ENCODE measurements around the gene COLEC11. TPM values are rescaled to one million over a fixed set of nuclear protein-coding genes. Genes with fewer than 3 reads are reported as not detected.

Gene COLEC11
- total and polyA plus RNA-seq, 2 experiments from 2014 or later, result 21.5 to 22.6 TPM

GRCh38 chr2:3644891-3645605 is 50.1 kb downstream of the COLEC11 start:
- Histone ChIP-seq H3K9me3 (ENCODE audit: low read depth) (no peaks in the 10 kb centered on the region), H3K79me2 (no peaks in the 10 kb centered on the region), H3K9me2 (replicated peaks; ENCODE audit: insufficient read depth) (no peaks in the 10 kb centered on the region), H3K27me3 (no peaks in the 10 kb centered on the region), H3K36me3 (replicated peaks; ENCODE audit: insufficient read depth, low read depth) (no peaks in the 10 kb centered on the region), H2AFZ (no peak overlapping the region), H3K4me3 (no peak overlapping the region), H3K4me2 (no peak overlapping the region), H4K20me1 (ENCODE audit: insufficient read depth, poor library complexity, severe bottlenecking) (no peaks in the 10 kb centered on the region), H3K4me1 (ENCODE audit: insufficient read depth) (no peaks in the 10 kb centered on the region), H3K27ac (no peak overlapping the region)
- TF ChIP-seq EZH2 (IDR thresholded peaks at IDR 0.05; ENCODE audit: borderline replicate concordance) (no peak), EZH2phosphoT487 (IDR thresholded peaks at IDR 0.05; ENCODE audit: low read depth, severe bottlenecking, unreplicated experiment) (no peak)
- TF ChIP-seq, protein P1, sequence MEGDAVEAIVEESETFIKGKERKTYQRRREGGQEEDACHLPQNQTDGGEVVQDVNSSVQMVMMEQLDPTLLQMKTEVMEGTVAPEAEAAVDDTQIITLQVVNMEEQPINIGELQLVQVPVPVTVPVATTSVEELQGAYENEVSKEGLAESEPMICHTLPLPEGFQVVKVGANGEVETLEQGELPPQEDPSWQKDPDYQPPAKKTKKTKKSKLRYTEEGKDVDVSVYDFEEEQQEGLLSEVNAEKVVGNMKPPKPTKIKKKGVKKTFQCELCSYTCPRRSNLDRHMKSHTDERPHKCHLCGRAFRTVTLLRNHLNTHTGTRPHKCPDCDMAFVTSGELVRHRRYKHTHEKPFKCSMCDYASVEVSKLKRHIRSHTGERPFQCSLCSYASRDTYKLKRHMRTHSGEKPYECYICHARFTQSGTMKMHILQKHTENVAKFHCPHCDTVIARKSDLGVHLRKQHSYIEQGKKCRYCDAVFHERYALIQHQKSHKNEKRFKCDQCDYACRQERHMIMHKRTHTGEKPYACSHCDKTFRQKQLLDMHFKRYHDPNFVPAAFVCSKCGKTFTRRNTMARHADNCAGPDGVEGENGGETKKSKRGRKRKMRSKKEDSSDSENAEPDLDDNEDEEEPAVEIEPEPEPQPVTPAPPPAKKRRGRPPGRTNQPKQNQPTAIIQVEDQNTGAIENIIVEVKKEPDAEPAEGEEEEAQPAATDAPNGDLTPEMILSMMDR (IDR thresholded peaks at IDR 0.05; ENCODE audit: poor library complexity), result no peak
- no peak for DNase-seq (ENCODE audit: low spot score)
- WGBS (ENCODE audit: low lambda C conversion rate, missing lambda C conversion rate), result 91% methylated on average over 15 of the region's 15 CpGs

- H3K9me3 ChIP-seq (ENCODE audit: low read depth), result no peaks in the 10 kb centered on the region
- no peaks in the 10 kb centered on the region for H3K79me2 ChIP-seq
- 55% methylated on average over 10 of the region's 10 CpGs for WGBS (ENCODE audit: low lambda C conversion rate, missing lambda C conversion rate)
- no peaks in the 10 kb centered on the region for H3K9me2 ChIP-seq (replicated peaks; ENCODE audit: insufficient read depth)
- H4K20me1 ChIP-seq (ENCODE audit: insufficient read depth, poor library complexity, severe bottlenecking), result no peaks in the 10 kb centered on the region
- no peaks in the 10 kb centered on the region for H3K36me3 ChIP-seq (replicated peaks; ENCODE audit: insufficient read depth, low read depth)
- H3K4me2 ChIP-seq, result no peak overlapping the region
- H3K27me3 ChIP-seq, result no peaks in the 10 kb centered on the region
- H3K4me1 ChIP-seq (ENCODE audit: insufficient read depth), result peaks cover 4% of the 10 kb centered on the region
- no peak overlapping the region for H3K4me3 ChIP-seq
- TF ChIP-seq, protein P1 (IDR thresholded peaks at IDR 0.05; ENCODE audit: poor library complexity), result no peak
- TF ChIP-seq EZH2phosphoT487 (IDR thresholded peaks at IDR 0.05; ENCODE audit: low read depth, severe bottlenecking, unreplicated experiment) (no peak), EZH2 (IDR thresholded peaks at IDR 0.05; ENCODE audit: borderline replicate concordance) (no peak)
- no peak overlapping the region for H3K27ac ChIP-seq
- DNase-seq (ENCODE audit: low spot score), result no peak
- no peak overlapping the region for H2AFZ ChIP-seq
Measured at GRCh38 chr2:3645745-3646389, 51.0 kb downstream of the COLEC11 start.

- H3K36me3 ChIP-seq (replicated peaks; ENCODE audit: insufficient read depth, low read depth), result no peaks in the 10 kb centered on the region
- DNase-seq (ENCODE audit: low spot score), result no peak
- H3K9me3 ChIP-seq (ENCODE audit: low read depth), result no peaks in the 10 kb centered on the region
- H3K27me3 ChIP-seq, result no peaks in the 10 kb centered on the region
- H3K9me2 ChIP-seq (replicated peaks; ENCODE audit: insufficient read depth), result no peaks in the 10 kb centered on the region
- no peaks in the 10 kb centered on the region for H3K79me2 ChIP-seq
- 92% methylated on average over 8 of the region's 8 CpGs for WGBS (ENCODE audit: low lambda C conversion rate, missing lambda C conversion rate)
- H2AFZ ChIP-seq, result no peak overlapping the region
- no peak overlapping the region for H3K4me2 ChIP-seq
- no peaks in the 10 kb centered on the region for H4K20me1 ChIP-seq (ENCODE audit: insufficient read depth, poor library complexity, severe bottlenecking)
- TF ChIP-seq EZH2 (IDR thresholded peaks at IDR 0.05; ENCODE audit: borderline replicate concordance), result no peak
- TF ChIP-seq, protein P1 (IDR thresholded peaks at IDR 0.05; ENCODE audit: poor library complexity), result no peak
- no peak for TF ChIP-seq EZH2phosphoT487 (IDR thresholded peaks at IDR 0.05; ENCODE audit: low read depth, severe bottlenecking, unreplicated experiment)
- no peak overlapping the region for H3K27ac ChIP-seq
- no peak overlapping the region for H3K4me3 ChIP-seq
- H3K4me1 ChIP-seq (ENCODE audit: insufficient read depth), result peaks cover 5% of the 10 kb centered on the region
Measured at GRCh38 chr2:3646446-3646845, 51.5 kb downstream of the COLEC11 start.

Measured in hepatocyte (in vitro differentiated cells).